Neural cell (in vitro differentiated cells): ENCODE results near the gene PRKD1. TPM values are rescaled to one million over a fixed set of nuclear protein-coding genes. Genes with fewer than 3 reads are reported as not detected.

Experiments used
- H2AFZ ChIP-seq: fragments of 200-600, 300-800 bp; sonication (generic), shearing (Covaris generic); 2 replicates; pipeline ENCODE4 v1.6.0; 2014; ENCODE audit warnings: low read depth, mild to moderate bottlenecking, antibody characterized with exemption, low read length, moderate library complexity
- H3F3A ChIP-seq: fragments of 200-600 bp; shearing (Covaris generic); 2 replicates; pipeline ENCODE4 v1.6.1; 2016; ENCODE audit warnings: mild to moderate bottlenecking, moderate library complexity, mixed read lengths, antibody characterized with exemption, low read length; ENCODE audit not compliant: insufficient read depth, poor library complexity, severe bottlenecking
- H3K27ac ChIP-seq: fragments of 200-600, 300-800 bp; sonication (generic), shearing (Covaris generic); 2 replicates; pipeline ENCODE4 v1.5.1; 2014; ENCODE audit warnings: mild to moderate bottlenecking, low read length, moderate library complexity
- H3K27me3 ChIP-seq: fragments of 300-800, 200-600 bp; sonication (generic), shearing (Covaris generic); 2 replicates; pipeline ENCODE4 v1.6.0; 2014; ENCODE audit warnings: mild to moderate bottlenecking, low read depth, low read length, moderate library complexity; ENCODE audit not compliant: insufficient read depth
- H3K36me3 ChIP-seq: fragments of 300-800, 200-600 bp; sonication (generic), shearing (Covaris generic); 2 replicates; pipeline ENCODE4 v1.5.1; 2014; ENCODE audit warnings: mild to moderate bottlenecking, antibody characterized with exemption, low read length, moderate library complexity; ENCODE audit not compliant: insufficient read depth
- H3K4me2 ChIP-seq: fragments of 300-800, 200-600 bp; sonication (generic), shearing (Covaris generic); 2 replicates; pipeline ENCODE4 v1.6.0; 2014; ENCODE audit warnings: mild to moderate bottlenecking, low read length
- H3K4me3 ChIP-seq: fragments of 300-800, 200-600 bp; sonication (generic), shearing (Covaris generic); 2 replicates; pipeline ENCODE4 v1.5.1; 2014; ENCODE audit warnings: mild to moderate bottlenecking, low read length, moderate library complexity
- H3K79me2 ChIP-seq: fragments of 200-600 bp; shearing (Covaris generic); replicated peaks from 2 replicates; pipeline ENCODE4 v1.6.0; 2014; ENCODE audit warnings: mild to moderate bottlenecking, low read length, moderate library complexity; ENCODE audit not compliant: insufficient read depth
- H3K9ac ChIP-seq: fragments of 300-800, 200-600 bp; sonication (generic), shearing (Covaris generic); 2 replicates; pipeline ENCODE4 v1.6.1; 2016; ENCODE audit warnings: mild to moderate bottlenecking, low read length, mixed read lengths
- H3K9me2 ChIP-seq: fragments of 200-600 bp; shearing (Covaris generic); 2 replicates; pipeline ENCODE4 v1.6.1; 2016; ENCODE audit warnings: mild to moderate bottlenecking, low read length, mixed read lengths; ENCODE audit not compliant: insufficient read depth
- H3K9me3 ChIP-seq: fragments of 200-600, 300-800 bp; sonication (generic), shearing (Covaris generic); 2 replicates; pipeline ENCODE4 v1.6.1; 2016; ENCODE audit warnings: mild to moderate bottlenecking, mixed run types, low read length, moderate library complexity, mixed read lengths
- H4K20me1 ChIP-seq: fragments of 200-600 bp; shearing (Covaris generic); 2 replicates; pipeline ENCODE4 v1.6.1; 2016; ENCODE audit warnings: mild to moderate bottlenecking, mixed run types; ENCODE audit not compliant: insufficient read depth
- CTCF ChIP-seq: fragments of 450-650 bp; IDR thresholded peaks from 2 replicates; pipeline ENCODE4 v1.5.1; 2014; ENCODE audit warnings: antibody characterized with exemption, mild to moderate bottlenecking, moderate library complexity; ENCODE audit not compliant: poor library complexity, severe bottlenecking
- EP300 ChIP-seq: fragments of 450-650 bp; conservative IDR thresholded peaks from 2 replicates; pipeline ENCODE4 v1.6.1; 2014; ENCODE audit warnings: antibody characterized with exemption, mild to moderate bottlenecking, moderate library complexity; ENCODE audit not compliant: poor library complexity, severe bottlenecking
- EZH2 ChIP-seq: fragments of 200-600, 300-800 bp; shearing (Covaris generic), sonication (generic); IDR thresholded peaks from 2 replicates; pipeline ENCODE4 v1.6.1; 2014; ENCODE audit warnings: antibody characterized with exemption, low read length, borderline replicate concordance, mild to moderate bottlenecking; ENCODE audit not compliant: insufficient read depth, poor library complexity, severe bottlenecking
- MXI1 ChIP-seq: fragments of 450-650 bp; conservative IDR thresholded peaks from 2 replicates; pipeline ENCODE4 v1.6.1; 2014; ENCODE audit warnings: antibody characterized with exemption, mild to moderate bottlenecking; ENCODE audit not compliant: poor library complexity, severe bottlenecking
- POLR2AphosphoS5 ChIP-seq: IDR thresholded peaks from 2 replicates; pipeline ENCODE4 v1.6.1; 2012
- RAD21 ChIP-seq: fragments of 450-650 bp; conservative IDR thresholded peaks from 2 replicates; pipeline ENCODE4 v1.6.1; 2014; ENCODE audit warnings: antibody characterized with exemption, mild to moderate bottlenecking, moderate library complexity
- REST ChIP-seq: IDR thresholded peaks from 2 replicates; pipeline ENCODE4 v1.6.1; 2012; ENCODE audit warnings: borderline replicate concordance
- SMC3 ChIP-seq: fragments of 450-650 bp; conservative IDR thresholded peaks from 2 replicates; pipeline ENCODE4 v1.6.1; 2014; ENCODE audit warnings: antibody characterized with exemption, mild to moderate bottlenecking, moderate library complexity; ENCODE audit not compliant: poor library complexity
- TAF1 ChIP-seq: IDR thresholded peaks from 2 replicates; pipeline ENCODE4 v1.6.1; 2012; ENCODE audit warnings: low read depth
- polyA plus RNA-seq: library from polyadenylated mRNA; depleted of rRNA; stranded (reverse); fragments of >200 nt; gene quantifications from 2 replicates; pipeline ENCODE4 v1.2.3, GENCODE V29; 2014

PRKD1 gene
- polyA plus RNA-seq, 1 donor from 2014 or later: 9.6 TPM

- no peak for TF ChIP-seq TAF1
- no peak for TF ChIP-seq CTCF
- TF ChIP-seq EZH2: no peak
- TF ChIP-seq SMC3: no peak
- no peak for TF ChIP-seq POLR2AphosphoS5
- TF ChIP-seq EP300: no peak
- no peak for TF ChIP-seq MXI1
- no peak for TF ChIP-seq REST
- TF ChIP-seq RAD21: no peak
- Histone ChIP-seq H3K9ac (no peak overlapping the region), H4K20me1 (no peaks in the 10 kb centered on the region), H3F3A (no peaks in the 10 kb centered on the region), H3K36me3 (no peaks in the 10 kb centered on the region), H3K79me2 (no peaks in the 10 kb centered on the region), H3K9me2 (no peaks in the 10 kb centered on the region), H2AFZ (no peak overlapping the region), H3K27ac (no peak overlapping the region), H3K4me2 (no peak overlapping the region), H3K9me3 (no peaks in the 10 kb centered on the region), H3K27me3 (no peaks in the 10 kb centered on the region), H3K4me3 (no peak overlapping the region)
These were observed 369.1 kb downstream of the PRKD1 start for GRCh38 chr14:29558516-29558915.

GRCh38 chr14:29554335-29554734, 373.3 kb downstream of the PRKD1 start:
- Histone ChIP-seq H3K9me3 (no peaks in the 10 kb centered on the region), H3K79me2 (no peaks in the 10 kb centered on the region), H3K36me3 (no peaks in the 10 kb centered on the region), H3K27me3 (no peaks in the 10 kb centered on the region), H3F3A (no peaks in the 10 kb centered on the region), H3K4me2 (no peak overlapping the region), H4K20me1 (no peaks in the 10 kb centered on the region), H2AFZ (no peak overlapping the region), H3K9me2 (no peaks in the 10 kb centered on the region), H3K4me3 (no peak overlapping the region), H3K27ac (no peak overlapping the region), H3K9ac (no peak overlapping the region)
- TF ChIP-seq POLR2AphosphoS5 (no peak), TAF1 (no peak), REST (no peak), SMC3 (no peak), EP300 (no peak), EZH2 (no peak), MXI1 (no peak), CTCF (no peak), RAD21 (no peak)
